ENCODE data around the gene ITGB7. TPM values are rescaled to one million over a fixed set of nuclear protein-coding genes. Genes with fewer than 3 reads are reported as not detected.

ITGB7 gene
- total and polyA plus RNA-seq, 9 of the 15 experiments (the other 6 are each of a cell fraction or from before 2014, with no cell fraction given) = 0.06 to 2.0 (median 0.67) TPM

GRCh38 chr12:53201177-53201541, 5.9 kb downstream of the ITGB7 start (continued):
- TF ChIP-seq, protein P1, sequence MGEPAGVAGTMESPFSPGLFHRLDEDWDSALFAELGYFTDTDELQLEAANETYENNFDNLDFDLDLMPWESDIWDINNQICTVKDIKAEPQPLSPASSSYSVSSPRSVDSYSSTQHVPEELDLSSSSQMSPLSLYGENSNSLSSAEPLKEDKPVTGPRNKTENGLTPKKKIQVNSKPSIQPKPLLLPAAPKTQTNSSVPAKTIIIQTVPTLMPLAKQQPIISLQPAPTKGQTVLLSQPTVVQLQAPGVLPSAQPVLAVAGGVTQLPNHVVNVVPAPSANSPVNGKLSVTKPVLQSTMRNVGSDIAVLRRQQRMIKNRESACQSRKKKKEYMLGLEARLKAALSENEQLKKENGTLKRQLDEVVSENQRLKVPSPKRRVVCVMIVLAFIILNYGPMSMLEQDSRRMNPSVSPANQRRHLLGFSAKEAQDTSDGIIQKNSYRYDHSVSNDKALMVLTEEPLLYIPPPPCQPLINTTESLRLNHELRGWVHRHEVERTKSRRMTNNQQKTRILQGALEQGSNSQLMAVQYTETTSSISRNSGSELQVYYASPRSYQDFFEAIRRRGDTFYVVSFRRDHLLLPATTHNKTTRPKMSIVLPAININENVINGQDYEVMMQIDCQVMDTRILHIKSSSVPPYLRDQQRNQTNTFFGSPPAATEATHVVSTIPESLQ (CRISPR knock-in tag; IDR thresholded peaks at IDR 0.05) = no peak
- TF ChIP-seq DNMT1 (IDR thresholded peaks at IDR 0.05) (no peak), MCM7 (IDR thresholded peaks at IDR 0.05) (no peak), ZNF780A (CRISPR knock-in tag; IDR thresholded peaks at IDR 0.05) (no peak), NELFE (IDR thresholded peaks at IDR 0.05; ENCODE audit: insufficient read depth, insufficient read length) (no peak), ZNF77 (CRISPR knock-in tag; IDR thresholded peaks at IDR 0.05) (no peak), LEF1 (IDR thresholded peaks at IDR 0.05) (0 out of 2 replicates have a peak, but pooled peaks have one; percentile 16), NBN (IDR thresholded peaks at IDR 0.05; ENCODE audit: low read depth) (0 out of 2 replicates have a peak, but pooled peaks have one; percentile 38), ZNF280B (CRISPR knock-in tag; IDR thresholded peaks at IDR 0.05) (no peak), HNRNPL (IDR thresholded peaks at IDR 0.05; ENCODE audit: low read depth, low read length) (no peak), ZNF592 (IDR thresholded peaks at IDR 0.05) (no peak)
